GM18951 (cell line): ENCODE measurements around the gene TUBG2.

Source experiments
- POLR2A ChIP-seq: IDR thresholded peaks from 4 replicates; pipeline ENCODE4 v1.6.1; 2011; ENCODE audit warnings: mild to moderate bottlenecking; ENCODE audit not compliant: insufficient read length, insufficient read depth; ENCODE audit errors: extremely low read depth
- in situ Hi-C: fragments of 300-500 bp; cut with MboI; formaldehyde crosslinking; loops from one replicate; pipeline ENCODE4 v1.12.0; 2022; ENCODE audit warnings: low sequenced_read_pairs, mixed read lengths, inconsistent platforms; ENCODE audit not compliant: unreplicated experiment

TUBG2 gene

DNA sequence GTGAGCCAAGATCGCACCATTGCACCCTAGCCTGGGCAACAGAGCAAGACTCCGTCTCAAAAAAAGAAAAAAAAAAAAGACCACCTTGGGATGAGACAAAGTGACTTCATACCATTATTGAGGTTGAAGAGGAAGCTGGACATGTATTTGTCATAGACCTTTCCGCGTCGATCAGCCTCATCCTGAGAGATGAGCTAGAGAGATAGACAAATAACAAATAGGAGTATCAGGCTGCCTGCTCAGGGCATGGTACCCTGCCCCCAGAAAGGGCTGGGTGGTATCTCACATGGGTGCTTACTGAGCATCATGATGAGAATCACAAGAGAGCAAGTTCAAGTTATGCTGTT lies 45.4 kb downstream of the TUBG2 start:
- in situ Hi-C loops = no loop called here
- TF ChIP-seq POLR2A = no peak

- in situ Hi-C loops = no loop called here
- TF ChIP-seq POLR2A = no peak
These were observed 45.9 kb downstream of the TUBG2 start for GRCh38 chr17:42704837-42705494.

DNA sequence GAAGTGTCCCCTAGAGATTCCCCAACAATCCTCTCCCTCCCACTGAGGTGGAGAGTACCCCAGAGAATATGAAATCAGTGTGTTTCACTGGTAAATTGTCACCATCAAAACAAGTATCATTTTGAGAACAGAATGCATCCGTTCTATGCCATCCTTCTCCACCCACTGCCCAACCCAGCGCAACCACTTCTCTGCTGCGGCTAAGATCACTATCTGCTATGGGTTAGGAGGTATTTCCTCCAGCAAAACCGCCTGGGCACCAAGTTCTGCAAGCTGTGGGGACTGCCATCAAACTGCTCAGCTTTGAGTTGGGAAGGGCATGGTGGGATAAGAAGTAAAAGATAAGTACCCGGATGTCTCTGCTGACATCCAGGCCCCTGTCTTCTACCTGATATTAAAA lies 47.6 kb downstream of the TUBG2 start:
- in situ Hi-C loops = no loop called here
- no peak for TF ChIP-seq POLR2A

GRCh38 chr17:42708588-42708987 lies 49.5 kb downstream of the TUBG2 start:
- no peak for TF ChIP-seq POLR2A
- in situ Hi-C loops = no loop called here

- TF ChIP-seq POLR2A = no peak
- in situ Hi-C loops = no loop called here
These were observed 50.5 kb downstream of the TUBG2 start for GRCh38 chr17:42709561-42709960.
